B cell (primary cell): Measurements from ENCODE around the gene DCAF6. TPM values are rescaled to one million over a fixed set of nuclear protein-coding genes. Genes with fewer than 3 reads are reported as not detected.

Source experiments
- ATAC-seq: fragments of 200-7000 bp; cut with Tn5 transposase; one replicate; pipeline ENCODE4 v1.10.0; 2021; ENCODE audit warnings: low read depth, mild to moderate bottlenecking, moderate number of reproducible peaks, moderate library complexity
- CTCF ChIA-PET: fragments of 350-600 bp; sonication (Branson Sonifier 250); formaldehyde crosslinking; loops from one replicate; lab custom pipeline; 2021; ENCODE audit warnings: antibody characterized with exemption, inconsistent platforms; lab: Charles Lee
- POLR2A ChIA-PET: fragments of 350-600 bp; sonication (Branson Sonifier 250); formaldehyde crosslinking; loops from one replicate; lab custom pipeline; 2021; ENCODE audit warnings: antibody characterized with exemption; lab: Charles Lee
- DNase-seq: peaks from one replicate; pipeline ENCODE4 v3.0.0; 2013
- H2AFZ ChIP-seq: 2 replicates; pipeline ENCODE4 v1.6.1; 2012; ENCODE audit warnings: mild to moderate bottlenecking, low read depth, low read length; ENCODE audit not compliant: insufficient read depth, poor library complexity, severe bottlenecking
- H3K27ac ChIP-seq, 2 donors: 1 replicate in 1 of 2; 2 replicates in 1 of 2; pipeline ENCODE4 v1.5.1; 2012 to 2013; ENCODE audit warnings: low read length in 2 of 2, mild to moderate bottlenecking in 2 of 2, moderate library complexity in 1 of 2
- H3K27me3 ChIP-seq, 4 experiments: fragments of 200-600 bp in 1 of 4; sonication (generic) in 1 of 4; replicated peaks in 1 of 4; 1 replicate in 2 of 4; 2 replicates in 2 of 4; pipeline versions ENCODE4 v1.6.1 to v1.7.0; 2013 to 2016; ENCODE audit warnings: low read length in 3 of 4, mild to moderate bottlenecking in 2 of 4, mixed read lengths in 1 of 4, moderate library complexity in 1 of 4; ENCODE audit not compliant: insufficient read depth in 4 of 4, control insufficient read depth in 3 of 4; ENCODE audit errors: control extremely low read depth in 1 of 4
- H3K36me3 ChIP-seq, 2 experiments: replicated peaks in 1 of 2; 1 replicate in 1 of 2; 2 replicates in 1 of 2; pipeline versions ENCODE4 v1.6.1 to v1.7.1; 2013; ENCODE audit warnings: low read length in 1 of 2; ENCODE audit not compliant: insufficient read depth in 2 of 2, control insufficient read depth in 1 of 2; ENCODE audit errors: control extremely low read depth in 1 of 2, extremely low read depth in 1 of 2
- H3K4me1 ChIP-seq, 2 donors: fragments of 200-600 bp in 1 of 2; sonication (generic) in 1 of 2; 1 replicate in 1 of 2; 2 replicates in 1 of 2; pipeline versions ENCODE4 v1.5.1 to v1.6.1; 2013 to 2017; ENCODE audit warnings: low read length in 2 of 2; ENCODE audit not compliant: control insufficient read depth in 2 of 2, insufficient read depth in 2 of 2
- H3K4me2 ChIP-seq: replicated peaks from 2 replicates; pipeline ENCODE3; 2012; ENCODE audit warnings: mild to moderate bottlenecking, low read depth, low read length; ENCODE audit not compliant: poor library complexity, severe bottlenecking
- H3K4me3 ChIP-seq, 5 experiments: fragments of 200-600 bp in 1 of 5; sonication (generic) in 1 of 5; 1 replicate in 3 of 5; 2 replicates in 2 of 5; pipeline versions ENCODE4 v1.5.1 to v1.7.0; 2011 to 2016; ENCODE audit warnings: low read length in 4 of 5, mild to moderate bottlenecking in 4 of 5, low read depth in 2 of 5, control low read depth in 1 of 5, moderate library complexity in 1 of 5; ENCODE audit not compliant: insufficient read depth in 1 of 5; ENCODE audit errors: control extremely low read depth in 1 of 5, extremely low read depth in 1 of 5
- H3K79me2 ChIP-seq: fragments of 200-600 bp; sonication (generic); one replicate; pipeline ENCODE4 v1.6.0; 2016; ENCODE audit warnings: low read length; ENCODE audit not compliant: control insufficient read depth, insufficient read depth
- H3K9ac ChIP-seq: fragments of 200-600 bp; sonication (generic); 2 replicates; pipeline ENCODE4 v1.6.1; 2017; ENCODE audit warnings: mild to moderate bottlenecking, low read length, moderate library complexity
- H3K9me3 ChIP-seq, 3 donors: one replicate each; pipeline versions ENCODE4 v1.6.1 to v1.7.1; 2013; ENCODE audit warnings: low read length in 2 of 3; ENCODE audit not compliant: control insufficient read depth in 2 of 3, insufficient read depth in 1 of 3; ENCODE audit errors: control extremely low read depth in 1 of 3
- H4K20me1 ChIP-seq: 2 replicates; pipeline ENCODE4 v1.6.0; 2012; ENCODE audit warnings: mild to moderate bottlenecking, low read length; ENCODE audit not compliant: insufficient read depth, control insufficient read depth, poor library complexity, severe bottlenecking
- H3K27ac Mint-ChIP-seq: one replicate; pipeline ENCODE4 v1.8.0; 2021; ENCODE audit warnings: mixed read lengths
- H3K27me3 Mint-ChIP-seq: one replicate; pipeline ENCODE4 v1.8.0; 2021; ENCODE audit warnings: mixed read lengths
- H3K4me1 Mint-ChIP-seq: one replicate; pipeline ENCODE4 v1.8.0; 2021; ENCODE audit warnings: mixed read lengths
- H3K4me3 Mint-ChIP-seq: one replicate; pipeline ENCODE4 v1.8.0; 2021; ENCODE audit warnings: mixed read lengths
- H3K9me3 Mint-ChIP-seq: one replicate; pipeline ENCODE4 v1.8.0; 2022; ENCODE audit warnings: mixed read lengths; ENCODE audit not compliant: insufficient read depth
- CTCF ChIP-seq: fragments of 200-600 bp; IDR thresholded peaks from one replicate; pipeline ENCODE4 v1.8.0; 2022; ENCODE audit warnings: antibody characterized with exemption, mild to moderate bottlenecking
- EZH2 ChIP-seq: IDR thresholded peaks from 2 replicates; pipeline ENCODE4 v1.6.1; 2012; ENCODE audit warnings: borderline replicate concordance, low read depth, mild to moderate bottlenecking, moderate library complexity, low read length; ENCODE audit not compliant: insufficient read depth, poor library complexity, severe bottlenecking
- WGBS: methylation state at CpG from one replicate; pipeline ENCODE4 v1.1.5; 2013; ENCODE audit warnings: missing lambda C conversion rate; ENCODE audit not compliant: insufficient coverage; 5-methylcytosine and 5-hydroxymethylcytosine counted together
- intact Hi-C: fragments of 100-400 bp; cut with micrococcal nuclease; formaldehyde crosslinking; loops from one replicate; pipeline ENCODE4 v1.10.0; 2022
- polyA plus RNA-seq: library from polyadenylated mRNA; depleted of rRNA; stranded (reverse); fragments of >200 nt; gene quantifications from 2 replicates; pipeline ENCODE4 v1.2.3, GENCODE V29; 2012
- total RNA-seq, 2 donors: library from RNA; stranded (reverse); fragments of 120-200 nt in 1 of 2; gene quantifications; 1 replicate in 1 of 2; 2 replicates in 1 of 2; pipeline versions ENCODE4 v1.2.3 to v1.2.4, GENCODE V29; 2013 to 2022

Gene DCAF6
- total and polyA plus RNA-seq, 2 donors (not counting 1 experiment from before 2014, with no cell fraction given) = 17.5 to 40.4 TPM

- H3K4me1 ChIP-seq = no peaks in the 10 kb centered on the region
- H3K4me3 ChIP-seq = no peak overlapping the region
- CTCF ChIA-PET = no interaction called here
- POLR2A ChIA-PET = no interaction called here
- H2AFZ ChIP-seq = no peak overlapping the region
- ATAC-seq (no peak), DNase-seq (no peak)
- 94% methylated on average over 3 of the region's 3 CpGs for WGBS
- H3K4me2 ChIP-seq = no peak overlapping the region
- H4K20me1 ChIP-seq = no peaks in the 10 kb centered on the region
- H3K4me1 Mint-ChIP-seq = no peaks in the 10 kb centered on the region
- peaks cover 12% of the 10 kb centered on the region for H3K79me2 ChIP-seq
- no peak overlapping the region for H3K9ac ChIP-seq
- no peak overlapping the region for H3K27ac Mint-ChIP-seq
- no peaks in the 10 kb centered on the region for H3K27me3 Mint-ChIP-seq
- intact Hi-C loops = no loop called here
- no peak overlapping the region for H3K27ac ChIP-seq
- H3K9me3 ChIP-seq = no peaks in the 10 kb centered on the region
- H3K4me3 Mint-ChIP-seq = no peak overlapping the region
- no peaks in the 10 kb centered on the region for H3K27me3 ChIP-seq
- no peak for TF ChIP-seq EZH2
- TF ChIP-seq CTCF = no peak
- peaks cover 6 to 12% of the 10 kb centered on the region in 2 experiments for H3K36me3 ChIP-seq
- no peaks in the 10 kb centered on the region for H3K9me3 Mint-ChIP-seq
These were observed 32.1 kb downstream of the DCAF6 start for GRCh38 chr1:167968569-167968968.

GRCh38 chr1:167973832-167974231, 37.3 kb downstream of the DCAF6 start:
- no peaks in the 10 kb centered on the region for H3K79me2 ChIP-seq
- POLR2A ChIA-PET = no interaction called here
- intact Hi-C loops = no loop called here

More at GRCh38 chr1:167973832-167974231, 37.3 kb downstream of the DCAF6 start:
- ATAC-seq = no peak
- Histone ChIP-seq H3K36me3 (peaks cover 6 to 21% of the 10 kb centered on the region in 2 experiments), H3K4me1 (no peaks in the 10 kb centered on the region), H3K27ac (no peak overlapping the region), H4K20me1 (no peaks in the 10 kb centered on the region), H3K9me3 (no peaks in the 10 kb centered on the region), H3K27me3 (no peaks in the 10 kb centered on the region), H3K4me3 (no peak overlapping the region), H3K4me2 (no peak overlapping the region), H2AFZ (no peak overlapping the region), H3K9ac (no peak overlapping the region)
- no peak for DNase-seq
- no CpG with 5 or more reads among the region's 2 CpGs for WGBS
- no peaks in the 10 kb centered on the region for H3K9me3 Mint-ChIP-seq
- H3K27me3 Mint-ChIP-seq = no peaks in the 10 kb centered on the region
- H3K27ac Mint-ChIP-seq = no peak overlapping the region
- H3K4me3 Mint-ChIP-seq = no peak overlapping the region
- TF ChIP-seq EZH2 (no peak), CTCF (no peak)
- CTCF ChIA-PET = no interaction called here
- H3K4me1 Mint-ChIP-seq = no peaks in the 10 kb centered on the region
